ENCODE measurements around the gene FAM222B.
"Not testable (repeated sequence)": the region's sequence is repeated elsewhere in the genome, so short reads cannot be mapped to it uniquely, and the experiment has no call there.

The FAM222B gene

GRCh38 chr17:28744972-28745785, 97.4 kb downstream of the FAM222B start:
- DNase-seq = peak in 1 of 2 experiments; percentile 11

DNA sequence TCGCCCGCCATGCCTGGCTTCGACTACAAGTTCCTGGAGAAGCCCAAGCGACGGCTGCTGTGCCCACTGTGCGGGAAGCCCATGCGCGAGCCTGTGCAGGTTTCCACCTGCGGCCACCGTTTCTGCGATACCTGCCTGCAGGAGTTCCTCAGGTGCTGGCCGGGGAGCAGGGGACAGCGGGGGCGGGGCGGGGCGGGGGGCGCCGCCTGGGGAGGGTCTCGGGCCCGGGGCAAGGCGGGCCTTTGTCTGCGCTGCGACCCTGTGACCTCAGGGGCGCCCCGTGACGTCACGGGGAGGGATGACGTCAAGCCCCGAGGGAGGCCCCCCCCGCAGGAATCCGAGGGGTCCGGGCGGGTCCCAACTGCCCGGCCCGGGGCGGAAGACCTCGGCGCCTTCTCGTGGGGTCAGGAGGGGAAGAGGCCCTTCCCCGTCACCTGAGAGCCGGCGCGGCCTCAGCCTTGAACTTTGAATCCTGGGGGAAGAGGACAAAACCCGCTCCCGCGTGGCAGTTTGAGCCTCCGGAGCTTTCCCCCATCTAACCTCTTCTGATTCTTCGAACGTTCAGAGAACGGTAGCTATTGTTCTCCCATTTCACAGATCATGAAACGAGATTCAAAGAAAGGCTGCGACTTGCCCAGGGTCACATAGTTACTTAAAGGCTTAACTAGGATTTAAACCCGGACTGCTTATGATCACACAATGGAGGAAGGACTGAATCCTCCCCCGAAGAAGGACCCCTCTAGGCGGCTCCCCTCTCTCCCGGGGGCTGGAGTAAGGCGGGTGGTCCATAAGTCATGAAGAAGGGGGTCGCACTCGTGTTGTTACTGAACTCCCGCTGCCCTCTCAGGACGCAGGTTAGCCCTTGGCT, 98.3 kb downstream of the FAM222B start:
- peak; percentile 36 to 43 for DNase-seq

DNA sequence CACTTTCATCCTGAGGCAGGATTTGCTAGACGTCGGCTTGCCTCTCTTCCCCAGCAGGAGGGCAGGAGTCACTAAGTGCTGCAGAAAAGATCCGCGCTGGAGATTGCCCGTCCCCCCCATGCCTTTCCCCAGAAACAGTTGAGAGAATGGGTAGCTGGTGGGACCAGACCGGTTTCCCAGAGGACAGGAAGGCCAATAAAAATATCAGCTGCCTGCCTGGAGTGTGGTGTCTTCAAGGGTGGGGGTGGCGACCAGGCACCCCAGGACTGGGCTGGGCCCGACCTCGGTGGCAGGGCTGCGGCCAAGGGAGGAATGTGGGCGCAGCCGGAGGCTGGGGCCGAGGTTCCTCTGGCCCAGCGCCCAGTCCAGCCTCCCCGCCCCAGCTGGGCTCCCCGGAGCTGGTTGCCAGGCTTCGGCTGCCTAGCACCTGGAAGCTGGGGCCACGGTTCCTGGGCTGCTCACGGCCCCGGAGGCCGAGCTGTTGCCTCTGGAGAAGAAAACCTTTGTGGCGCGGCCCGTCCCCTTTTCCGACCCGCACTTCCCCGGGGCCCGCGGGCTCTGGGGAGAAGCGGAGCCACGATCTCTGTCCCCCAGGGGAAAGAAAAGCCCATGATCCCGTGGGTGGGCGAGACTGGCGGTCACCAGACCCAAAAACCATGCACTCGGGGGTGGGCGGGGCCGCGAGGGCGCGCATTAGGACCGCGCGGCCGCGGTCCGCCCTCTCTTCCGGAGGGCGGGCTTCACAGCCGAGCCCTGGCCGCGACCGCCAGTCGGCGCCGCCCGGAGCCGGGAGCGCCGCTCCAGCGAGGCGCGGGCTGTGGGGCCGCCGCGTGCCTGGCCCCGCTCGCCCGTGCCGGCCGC, 99.1 kb downstream of the FAM222B start, which contains the start of gene TRAF4:
TRAF4 (plus strand) TSS at position 769 of the 861 bp plus-strand sequence. CDS start 102 bp downstream, outside the sequence.
- DNase-seq = peak; percentile 70 to 81

- DNase-seq = no peak
Measured at GRCh38 chr17:28741358-28742349, 100.9 kb downstream of the FAM222B start.

DNA sequence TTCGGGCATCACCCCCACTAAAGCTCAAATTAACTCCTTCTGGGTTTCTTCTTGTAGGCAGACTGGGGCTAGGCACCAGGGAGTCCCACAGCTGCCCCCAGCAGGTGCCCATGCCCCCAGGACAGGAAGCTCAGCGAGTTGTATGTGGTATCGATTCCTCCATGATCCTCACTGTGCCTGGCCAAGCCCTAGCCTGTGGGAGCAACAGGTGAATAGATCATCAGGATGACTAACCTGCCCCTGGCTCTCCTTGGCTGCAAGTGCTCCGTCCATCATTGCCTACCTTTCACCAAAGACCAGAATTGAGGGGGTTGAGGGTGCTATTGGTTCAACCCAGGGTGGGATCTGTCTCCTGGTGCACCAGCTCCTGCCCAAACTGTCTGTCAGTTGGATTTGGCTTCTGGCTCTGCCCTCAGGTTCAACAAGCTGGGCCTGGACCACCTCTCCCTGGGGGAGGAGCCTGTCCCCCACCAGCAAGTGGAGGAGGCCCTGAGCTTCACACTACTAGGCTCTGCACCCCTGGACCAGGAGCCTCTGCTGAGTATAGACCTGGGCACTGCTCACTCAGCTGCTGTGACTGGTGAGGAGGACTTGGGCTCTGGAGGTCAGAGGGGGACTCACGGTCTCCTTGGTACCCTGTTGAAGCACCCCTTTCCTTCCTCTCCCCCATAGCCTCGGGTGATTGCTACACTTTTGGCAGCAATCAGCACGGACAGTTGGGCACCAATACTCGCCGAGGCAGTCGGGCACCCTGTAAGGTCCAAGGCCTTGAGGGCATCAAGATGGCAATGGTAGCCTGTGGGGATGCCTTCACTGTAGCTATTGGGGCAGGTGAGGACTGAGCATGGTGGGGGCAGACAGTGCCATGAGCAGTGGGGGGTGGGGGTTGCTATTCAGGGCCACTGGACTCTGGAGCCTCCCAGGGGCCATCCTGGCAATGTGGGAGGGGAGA, 101.9 kb downstream of the FAM222B start:
- DNase-seq = no peak

GRCh38 chr17:28738680-28739384, 103.8 kb downstream of the FAM222B start:
- no peak for DNase-seq

DNA sequence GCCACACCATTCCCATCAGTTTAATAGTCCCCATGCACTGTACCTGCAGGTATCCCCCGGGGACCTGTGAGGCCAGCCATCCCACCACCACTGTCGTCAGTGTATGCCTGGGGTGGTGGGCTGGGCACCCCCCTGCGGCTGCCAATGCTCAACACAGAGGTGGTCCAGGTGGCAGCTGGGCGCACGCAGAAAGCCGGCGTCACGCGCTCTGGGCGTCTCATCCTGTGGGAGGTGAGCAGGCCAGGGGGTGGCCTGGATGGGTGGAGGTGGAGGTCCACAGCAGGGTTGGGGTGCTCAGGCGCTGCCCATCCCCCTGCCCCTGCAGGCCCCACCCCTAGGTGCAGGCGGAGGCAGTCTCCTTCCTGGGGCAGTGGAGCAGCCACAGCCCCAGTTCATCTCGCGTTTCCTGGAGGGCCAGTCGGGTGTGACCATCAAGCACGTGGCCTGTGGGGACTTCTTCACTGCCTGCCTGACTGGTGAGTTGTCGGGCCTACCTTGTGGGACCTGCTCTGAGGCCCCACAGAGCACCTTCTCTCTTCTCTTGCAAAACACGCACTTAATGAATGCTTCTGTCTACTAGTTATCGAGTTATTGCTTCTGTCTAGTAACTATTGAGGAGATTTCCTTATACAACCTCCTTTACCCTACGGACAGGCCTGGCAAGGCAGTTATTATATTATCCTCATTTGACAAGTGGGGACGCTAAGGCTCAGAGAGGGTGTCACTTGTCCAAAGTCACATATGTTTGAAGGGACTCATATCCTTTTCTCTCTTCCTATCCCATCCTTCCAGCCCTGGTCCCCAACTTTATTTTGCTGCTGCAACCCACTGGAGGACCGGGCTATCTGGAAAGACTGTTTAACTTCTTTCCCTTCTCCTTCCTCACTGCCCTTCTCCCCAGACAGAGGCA, 104.6 kb downstream of the FAM222B start:
- no peak for DNase-seq

- no peak for DNase-seq
Measured at GRCh38 chr17:28737316-28737715, 105.3 kb downstream of the FAM222B start.

- not testable (repeated sequence) for DNase-seq
Measured at GRCh38 chr17:28735913-28736769, 106.4 kb downstream of the FAM222B start.

GRCh38 chr17:28735242-28735722, 107.3 kb downstream of the FAM222B start:
- no peak for DNase-seq

- DNase-seq = no peak
Measured at GRCh38 chr17:28734712-28735241, 107.8 kb downstream of the FAM222B start.

GRCh38 chr17:28733346-28733745, 109.2 kb downstream of the FAM222B start:
- no peak for DNase-seq

- DNase-seq = no peak
Measured at GRCh38 chr17:28729950-28730330, 112.7 kb downstream of the FAM222B start.

- DNase-seq = peak; percentile 86
Measured at GRCh38 chr17:28728364-28729200, 114.0 kb downstream of the FAM222B start, which contains the start of gene NEK8. Gene NEK8 (plus strand): TSS chr17:28728788. CDS start chr17:28728814, 26 bp downstream.

GRCh38 chr17:28726627-28727491, 115.7 kb downstream of the FAM222B start:
- DNase-seq = peak; percentile 86 to 95
